ENCODE results near the gene RAB44. TPM values are rescaled to one million over a fixed set of nuclear protein-coding genes. Genes with fewer than 3 reads are reported as not detected.

RAB44 gene
- polyA plus RNA-seq, 1 experiment, result not detected

- no peak overlapping the region for H3K4me3 ChIP-seq (ENCODE audit: low read depth, low read length)
- ChIA-PET POLR2A (no interaction called here), CTCF (no interaction called here)
- TF ChIP-seq, protein P1, sequence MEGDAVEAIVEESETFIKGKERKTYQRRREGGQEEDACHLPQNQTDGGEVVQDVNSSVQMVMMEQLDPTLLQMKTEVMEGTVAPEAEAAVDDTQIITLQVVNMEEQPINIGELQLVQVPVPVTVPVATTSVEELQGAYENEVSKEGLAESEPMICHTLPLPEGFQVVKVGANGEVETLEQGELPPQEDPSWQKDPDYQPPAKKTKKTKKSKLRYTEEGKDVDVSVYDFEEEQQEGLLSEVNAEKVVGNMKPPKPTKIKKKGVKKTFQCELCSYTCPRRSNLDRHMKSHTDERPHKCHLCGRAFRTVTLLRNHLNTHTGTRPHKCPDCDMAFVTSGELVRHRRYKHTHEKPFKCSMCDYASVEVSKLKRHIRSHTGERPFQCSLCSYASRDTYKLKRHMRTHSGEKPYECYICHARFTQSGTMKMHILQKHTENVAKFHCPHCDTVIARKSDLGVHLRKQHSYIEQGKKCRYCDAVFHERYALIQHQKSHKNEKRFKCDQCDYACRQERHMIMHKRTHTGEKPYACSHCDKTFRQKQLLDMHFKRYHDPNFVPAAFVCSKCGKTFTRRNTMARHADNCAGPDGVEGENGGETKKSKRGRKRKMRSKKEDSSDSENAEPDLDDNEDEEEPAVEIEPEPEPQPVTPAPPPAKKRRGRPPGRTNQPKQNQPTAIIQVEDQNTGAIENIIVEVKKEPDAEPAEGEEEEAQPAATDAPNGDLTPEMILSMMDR (IDR thresholded peaks at IDR 0.05; ENCODE audit: low read depth, low read length), result no peak
- H3K27me3 ChIP-seq (ENCODE audit: control insufficient read depth, insufficient read depth, low read length), result no peaks in the 10 kb centered on the region
- H3K27ac ChIP-seq (ENCODE audit: low read depth, low read length), result no peak overlapping the region
- peaks cover 14% of the 10 kb centered on the region; the same call in 1 of the 2 replicates for H3K9me3 ChIP-seq (ENCODE audit: control insufficient read depth, insufficient read depth, low read length)
- DNase-seq (ENCODE audit: low read depth, low spot score), result no peak
These were observed 22.7 kb upstream of the RAB44 start for GRCh38 chr6:36674942-36675341.

DNA sequence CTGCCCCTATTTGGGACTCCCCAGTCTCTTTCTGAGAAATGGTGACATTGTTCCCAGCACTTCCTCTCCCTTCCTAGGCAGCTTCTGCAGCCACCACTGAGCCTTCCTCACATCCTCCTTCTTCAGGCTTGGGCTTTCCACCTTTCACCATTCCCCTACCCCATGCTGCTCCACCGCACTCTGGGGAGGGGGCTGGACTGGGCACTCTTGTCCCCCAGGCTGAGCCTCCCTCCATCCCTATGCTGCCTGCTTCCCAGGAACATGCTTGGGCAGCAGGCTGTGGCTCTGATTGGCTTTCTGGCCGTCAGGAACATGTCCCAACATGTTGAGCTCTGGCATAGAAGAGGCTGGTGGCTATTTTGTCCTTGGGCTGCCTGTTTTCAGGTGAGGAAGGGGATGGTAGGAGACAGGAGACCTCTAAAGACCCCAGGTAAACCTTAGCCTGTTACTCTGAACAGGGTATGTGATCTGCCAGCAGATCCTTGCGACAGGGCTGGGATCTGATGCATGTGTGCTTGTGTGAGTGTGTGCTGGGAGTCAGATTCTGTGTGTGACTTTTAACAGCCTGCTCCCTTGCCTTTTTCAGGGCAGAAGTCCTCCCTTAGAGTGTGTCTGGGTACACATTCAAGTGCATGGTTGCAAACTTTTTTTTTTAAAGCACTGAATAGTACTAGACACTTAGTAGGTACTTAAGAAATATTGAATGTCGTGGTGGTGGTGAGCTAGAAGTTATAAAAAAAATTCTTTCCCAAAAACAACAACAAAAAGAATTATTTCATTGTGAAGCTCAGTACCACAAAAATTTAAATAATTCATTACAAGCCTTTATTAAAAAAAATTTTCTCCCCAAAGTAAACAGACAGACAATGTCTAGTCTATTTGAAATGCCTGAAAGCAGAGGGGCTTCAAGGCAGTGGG is 21.2 kb upstream of the RAB44 start:
- peak overlapping the region; percentile 41 for H3K4me3 ChIP-seq (ENCODE audit: low read depth, low read length)

DNA sequence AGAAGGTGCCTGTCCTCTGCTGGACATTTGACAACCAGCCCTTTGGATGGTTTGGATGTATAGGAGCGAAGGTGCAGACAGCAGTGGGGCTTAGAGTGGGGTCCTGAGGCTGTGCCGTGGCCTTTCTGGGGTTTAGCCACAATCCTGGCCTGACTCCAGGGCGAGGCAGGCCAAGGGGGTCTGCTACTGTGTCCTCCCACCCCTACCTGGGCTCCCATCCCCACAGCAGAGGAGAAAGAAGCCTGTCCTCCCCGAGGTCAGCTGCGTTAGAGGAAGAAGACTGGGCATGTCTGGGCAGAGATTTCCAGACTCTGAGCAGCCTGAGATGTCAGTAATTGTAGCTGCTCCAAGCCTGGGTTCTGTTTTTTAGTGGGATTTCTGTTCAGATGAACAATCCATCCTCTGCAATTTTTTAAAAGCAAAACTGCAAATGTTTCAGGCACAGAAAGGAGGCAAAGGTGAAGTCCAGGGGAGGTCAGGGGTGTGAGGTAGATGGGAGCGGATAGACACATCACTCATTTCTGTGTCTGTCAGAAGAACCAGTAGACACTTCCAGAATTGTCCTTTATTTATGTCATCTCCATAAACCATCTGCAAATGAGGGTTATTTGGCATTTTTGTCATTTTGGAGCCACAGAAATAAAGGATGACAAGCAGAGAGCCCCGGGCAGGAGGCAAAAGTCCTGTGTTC is 20.4 kb upstream of the RAB44 start:
- Histone ChIP-seq H3K9me3 (ENCODE audit: control insufficient read depth, insufficient read depth, low read length) (peaks cover 14% of the 10 kb centered on the region; the same call in 1 of the 2 replicates), H3K27ac (ENCODE audit: low read depth, low read length) (peak overlapping the region; percentile 96), H3K27me3 (ENCODE audit: control insufficient read depth, insufficient read depth, low read length) (no peaks in the 10 kb centered on the region), H3K4me3 (ENCODE audit: low read depth, low read length) (peak overlapping the region; percentile 41)
- ChIA-PET CTCF (interaction anchor here (1.1 kb wide), 1 partner anchor 62 kb away, joined by 4 read pairs; no protein-coding TSS in a partner anchor), POLR2A (interaction anchor here (0.8 to 3.9 kb wide), 7 partner anchors 9 to 52 kb away, joined by 3 to 95 read pairs (median 4); no protein-coding TSS in a partner anchor)
- no peak for DNase-seq (ENCODE audit: low read depth, low spot score)
- TF ChIP-seq, protein P1 (IDR thresholded peaks at IDR 0.05; ENCODE audit: low read depth, low read length), result no peak

More for the DNA sequence above, 21.2 kb upstream of the RAB44 start:
- Histone ChIP-seq H3K27me3 (ENCODE audit: control insufficient read depth, insufficient read depth, low read length) (no peaks in the 10 kb centered on the region), H3K27ac (ENCODE audit: low read depth, low read length) (peak overlapping the region; percentile 96), H3K9me3 (ENCODE audit: control insufficient read depth, insufficient read depth, low read length) (peaks cover 14% of the 10 kb centered on the region; the same call in 1 of the 2 replicates)
- TF ChIP-seq, protein P1 (IDR thresholded peaks at IDR 0.05; ENCODE audit: low read depth, low read length), result no peak
- no peak for DNase-seq (ENCODE audit: low read depth, low spot score)
- ChIA-PET POLR2A (interaction anchor here (1.0 to 3.9 kb wide), 5 partner anchors 8 to 51 kb away, joined by 3 to 95 read pairs (median 4); no protein-coding TSS in a partner anchor), CTCF (interaction anchor here (0.6 to 1.1 kb wide), 2 partner anchors 61 to 83 kb away, joined by 3 to 4 read pairs; no protein-coding TSS in a partner anchor)

DNA sequence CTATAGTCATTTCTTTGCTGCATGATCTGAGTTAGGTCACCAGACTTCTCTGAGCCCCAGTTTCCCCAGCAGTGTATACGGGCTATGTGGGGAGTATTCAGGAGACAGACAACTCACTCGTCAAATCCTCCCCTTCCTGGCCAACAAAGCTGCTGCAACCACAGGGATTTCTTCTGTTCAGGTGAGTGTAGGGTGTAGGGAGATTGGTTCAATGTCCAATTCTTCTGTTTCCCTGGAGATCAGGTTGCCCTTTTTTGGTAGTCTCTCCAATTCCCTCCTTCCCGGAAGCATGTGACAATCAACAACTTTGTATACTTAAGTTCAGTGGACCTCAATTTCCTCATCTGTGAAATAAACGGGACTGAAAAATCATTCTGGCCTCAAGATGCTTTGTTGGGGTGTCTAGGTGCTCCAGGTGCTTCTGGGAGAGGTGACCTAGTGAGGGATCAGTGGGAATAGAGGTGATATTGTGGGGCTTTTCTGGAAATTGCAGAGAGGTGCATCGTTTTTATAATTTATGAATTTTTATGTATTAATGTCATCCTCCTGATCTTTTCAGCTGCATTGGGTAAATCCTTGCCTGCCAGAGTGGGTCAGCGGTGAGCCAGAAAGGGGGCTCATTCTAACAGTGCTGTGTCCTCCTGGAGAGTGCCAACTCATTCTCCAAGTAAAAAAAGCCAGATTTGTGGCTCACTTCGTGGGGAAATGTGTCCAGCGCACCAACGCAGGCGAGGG is 19.7 kb upstream of the RAB44 start:
- DNase-seq (ENCODE audit: low read depth, low spot score), result no peak
- TF ChIP-seq, protein P1 (IDR thresholded peaks at IDR 0.05; ENCODE audit: low read depth, low read length), result no peak
- Histone ChIP-seq H3K27me3 (ENCODE audit: control insufficient read depth, insufficient read depth, low read length) (no peaks in the 10 kb centered on the region), H3K27ac (ENCODE audit: low read depth, low read length) (peak overlapping the region; percentile 96), H3K4me3 (ENCODE audit: low read depth, low read length) (peak overlapping the region; percentile 30), H3K9me3 (ENCODE audit: control insufficient read depth, insufficient read depth, low read length) (peaks cover 14% of the 10 kb centered on the region; the same call in 1 of the 2 replicates)
- POLR2A ChIA-PET, result interaction anchor here (0.6 to 3.9 kb wide), 31 partner anchors 10 to 467 kb away, joined by 3 to 95 read pairs (median 6); no protein-coding TSS in a partner anchor
- CTCF ChIA-PET, result interaction anchor here (1.2 kb wide), 1 partner anchor 11 kb away, joined by 6 read pairs; no protein-coding TSS in a partner anchor
